Measurements from ENCODE around the gene XYLT1.

DNA sequence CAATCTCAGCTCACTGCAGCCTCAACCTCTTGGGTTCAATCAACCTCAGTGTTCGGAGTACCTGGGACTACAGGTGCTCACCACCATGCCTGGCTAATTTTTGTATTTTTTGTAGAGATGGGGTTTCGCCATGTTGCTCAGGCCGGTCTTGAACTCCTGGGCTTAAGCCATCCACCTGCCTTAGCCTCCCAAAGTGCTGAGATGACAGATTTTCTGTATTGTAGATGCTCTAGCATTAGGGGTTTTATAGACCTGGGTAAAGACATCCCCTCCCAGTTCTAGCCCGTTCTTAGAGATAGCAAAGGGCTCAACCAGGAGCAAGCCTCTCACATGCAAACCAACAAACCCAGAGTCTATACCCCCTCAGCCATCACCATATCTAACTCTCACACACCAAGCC, 57.3 kb downstream of the XYLT1 start:
- TF ChIP-seq, protein P1, sequence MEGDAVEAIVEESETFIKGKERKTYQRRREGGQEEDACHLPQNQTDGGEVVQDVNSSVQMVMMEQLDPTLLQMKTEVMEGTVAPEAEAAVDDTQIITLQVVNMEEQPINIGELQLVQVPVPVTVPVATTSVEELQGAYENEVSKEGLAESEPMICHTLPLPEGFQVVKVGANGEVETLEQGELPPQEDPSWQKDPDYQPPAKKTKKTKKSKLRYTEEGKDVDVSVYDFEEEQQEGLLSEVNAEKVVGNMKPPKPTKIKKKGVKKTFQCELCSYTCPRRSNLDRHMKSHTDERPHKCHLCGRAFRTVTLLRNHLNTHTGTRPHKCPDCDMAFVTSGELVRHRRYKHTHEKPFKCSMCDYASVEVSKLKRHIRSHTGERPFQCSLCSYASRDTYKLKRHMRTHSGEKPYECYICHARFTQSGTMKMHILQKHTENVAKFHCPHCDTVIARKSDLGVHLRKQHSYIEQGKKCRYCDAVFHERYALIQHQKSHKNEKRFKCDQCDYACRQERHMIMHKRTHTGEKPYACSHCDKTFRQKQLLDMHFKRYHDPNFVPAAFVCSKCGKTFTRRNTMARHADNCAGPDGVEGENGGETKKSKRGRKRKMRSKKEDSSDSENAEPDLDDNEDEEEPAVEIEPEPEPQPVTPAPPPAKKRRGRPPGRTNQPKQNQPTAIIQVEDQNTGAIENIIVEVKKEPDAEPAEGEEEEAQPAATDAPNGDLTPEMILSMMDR (IDR thresholded peaks at IDR 0.05) = no peak
- TF ChIP-seq POLR2AphosphoS5 (IDR thresholded peaks at IDR 0.05) = no peak
